ENCODE measurements around the gene SLC50A1. TPM values are rescaled to one million over a fixed set of nuclear protein-coding genes. Genes with fewer than 3 reads are reported as not detected.

Gene SLC50A1
- total RNA-seq, 1 experiment from 2014 or later, result 39.0 TPM

DNA sequence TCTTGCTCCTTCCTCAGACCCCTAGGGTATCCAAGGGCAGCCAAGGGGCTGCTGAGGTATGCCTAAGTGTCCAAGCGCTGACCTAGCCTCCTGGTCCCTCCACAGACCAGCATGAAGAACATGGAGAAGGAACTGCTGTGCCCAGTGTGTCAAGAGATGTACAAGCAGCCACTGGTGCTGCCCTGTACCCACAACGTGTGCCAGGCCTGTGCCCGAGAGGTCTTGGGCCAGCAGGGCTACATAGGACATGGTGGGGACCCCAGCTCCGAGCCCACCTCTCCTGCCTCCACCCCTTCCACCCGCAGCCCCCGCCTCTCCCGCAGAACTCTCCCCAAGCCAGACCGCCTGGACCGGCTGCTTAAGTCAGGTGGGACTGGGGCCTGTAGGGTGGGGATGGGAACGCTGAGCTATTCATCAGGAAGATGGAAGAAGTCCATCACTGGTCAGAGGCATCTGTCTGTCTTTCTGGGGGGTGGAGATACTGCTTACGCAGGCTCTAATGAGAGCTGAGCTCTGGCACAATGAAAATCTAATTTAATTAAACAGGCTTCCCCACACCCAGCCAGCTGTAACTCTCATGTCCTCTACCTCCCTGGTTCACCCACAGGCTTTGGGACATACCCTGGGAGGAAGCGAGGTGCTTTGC, 39.8 kb downstream of the SLC50A1 start:
- CTCF ChIA-PET, result interaction anchor here (1.2 to 12.2 kb wide), 22 partner anchors 7 to 177 kb away, joined by 3 to 605 read pairs (median 16); partner anchors contain the start of genes ADAM15, EFNA1, EFNA3 and EFNA4
- TF ChIP-seq TP53 (CRISPR knock-in tag; IDR thresholded peaks at IDR 0.05), result 0 out of 2 replicates have a peak, but pooled peaks have one; percentile 33
- no peak for TF ChIP-seq SMAD4 (CRISPR knock-in tag; IDR thresholded peaks at IDR 0.05)
- no peak for TF ChIP-seq FOXK1 (CRISPR knock-in tag; IDR thresholded peaks at IDR 0.05)
- TF ChIP-seq ELF4 (CRISPR knock-in tag; IDR thresholded peaks at IDR 0.05; ENCODE audit: low read depth), result no peak
- POLR2A ChIA-PET, result interaction anchor here (1.0 to 5.2 kb wide), 4 partner anchors 19 to 47 kb away, joined by 3 to 83 read pairs (median 4); no protein-coding TSS in a partner anchor
- ATAC-seq (no peak), DNase-seq (ENCODE audit: low spot score) (no peak)
- Mint-ChIP-seq H3K4me1 (peaks cover 29% of the 10 kb centered on the region), H3K27me3 (ENCODE audit: low read depth) (no peaks in the 10 kb centered on the region), H3K4me3 (peak overlapping the region; percentile 94), H3K36me3 (peaks cover 32% of the 10 kb centered on the region), H3K27ac (no peak overlapping the region), H3K9me3 (no peaks in the 10 kb centered on the region)

GRCh38 chr1:155175927-155176371, 40.3 kb downstream of the SLC50A1 start:
- no peak overlapping the region for H3K27ac Mint-ChIP-seq

More at GRCh38 chr1:155175927-155176371, 40.3 kb downstream of the SLC50A1 start:
- ATAC-seq (no peak), DNase-seq (ENCODE audit: low spot score) (no peak)
- Mint-ChIP-seq H3K36me3 (peaks cover 31% of the 10 kb centered on the region), H3K27me3 (ENCODE audit: low read depth) (no peaks in the 10 kb centered on the region), H3K9me3 (no peaks in the 10 kb centered on the region), H3K4me3 (peak overlapping the region; percentile 44; the same call in 1 of the 2 replicates), H3K4me1 (peaks cover 29% of the 10 kb centered on the region)
- ChIA-PET CTCF (interaction anchor here (1.2 to 12.2 kb wide), 15 partner anchors 8 to 147 kb away, joined by 3 to 605 read pairs (median 37); partner anchors contain the start of genes ADAM15, EFNA4, MTX1 and THBS3), POLR2A (interaction anchor here (1.0 to 5.2 kb wide), 2 partner anchors 19 to 31 kb away, joined by 3 to 83 read pairs; no protein-coding TSS in a partner anchor)
- TF ChIP-seq CREM (CRISPR knock-in tag; IDR thresholded peaks at IDR 0.05), result no peak
- TF ChIP-seq ZSCAN18 (CRISPR knock-in tag; IDR thresholded peaks at IDR 0.05), result no peak
- TF ChIP-seq NFATC4 (CRISPR knock-in tag; IDR thresholded peaks at IDR 0.05), result no peak
- TF ChIP-seq, protein P1, sequence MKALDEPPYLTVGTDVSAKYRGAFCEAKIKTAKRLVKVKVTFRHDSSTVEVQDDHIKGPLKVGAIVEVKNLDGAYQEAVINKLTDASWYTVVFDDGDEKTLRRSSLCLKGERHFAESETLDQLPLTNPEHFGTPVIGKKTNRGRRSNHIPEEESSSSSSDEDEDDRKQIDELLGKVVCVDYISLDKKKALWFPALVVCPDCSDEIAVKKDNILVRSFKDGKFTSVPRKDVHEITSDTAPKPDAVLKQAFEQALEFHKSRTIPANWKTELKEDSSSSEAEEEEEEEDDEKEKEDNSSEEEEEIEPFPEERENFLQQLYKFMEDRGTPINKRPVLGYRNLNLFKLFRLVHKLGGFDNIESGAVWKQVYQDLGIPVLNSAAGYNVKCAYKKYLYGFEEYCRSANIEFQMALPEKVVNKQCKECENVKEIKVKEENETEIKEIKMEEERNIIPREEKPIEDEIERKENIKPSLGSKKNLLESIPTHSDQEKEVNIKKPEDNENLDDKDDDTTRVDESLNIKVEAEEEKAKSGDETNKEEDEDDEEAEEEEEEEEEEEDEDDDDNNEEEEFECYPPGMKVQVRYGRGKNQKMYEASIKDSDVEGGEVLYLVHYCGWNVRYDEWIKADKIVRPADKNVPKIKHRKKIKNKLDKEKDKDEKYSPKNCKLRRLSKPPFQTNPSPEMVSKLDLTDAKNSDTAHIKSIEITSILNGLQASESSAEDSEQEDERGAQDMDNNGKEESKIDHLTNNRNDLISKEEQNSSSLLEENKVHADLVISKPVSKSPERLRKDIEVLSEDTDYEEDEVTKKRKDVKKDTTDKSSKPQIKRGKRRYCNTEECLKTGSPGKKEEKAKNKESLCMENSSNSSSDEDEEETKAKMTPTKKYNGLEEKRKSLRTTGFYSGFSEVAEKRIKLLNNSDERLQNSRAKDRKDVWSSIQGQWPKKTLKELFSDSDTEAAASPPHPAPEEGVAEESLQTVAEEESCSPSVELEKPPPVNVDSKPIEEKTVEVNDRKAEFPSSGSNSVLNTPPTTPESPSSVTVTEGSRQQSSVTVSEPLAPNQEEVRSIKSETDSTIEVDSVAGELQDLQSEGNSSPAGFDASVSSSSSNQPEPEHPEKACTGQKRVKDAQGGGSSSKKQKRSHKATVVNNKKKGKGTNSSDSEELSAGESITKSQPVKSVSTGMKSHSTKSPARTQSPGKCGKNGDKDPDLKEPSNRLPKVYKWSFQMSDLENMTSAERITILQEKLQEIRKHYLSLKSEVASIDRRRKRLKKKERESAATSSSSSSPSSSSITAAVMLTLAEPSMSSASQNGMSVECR (CRISPR knock-in tag; IDR thresholded peaks at IDR 0.05; ENCODE audit: borderline replicate concordance), result no peak
- no peak for TF ChIP-seq TEAD1 (CRISPR knock-in tag; IDR thresholded peaks at IDR 0.05)
- no peak for TF ChIP-seq ZNF263 (CRISPR knock-in tag; IDR thresholded peaks at IDR 0.05; ENCODE audit: low read depth)
- TF ChIP-seq, protein P2, sequence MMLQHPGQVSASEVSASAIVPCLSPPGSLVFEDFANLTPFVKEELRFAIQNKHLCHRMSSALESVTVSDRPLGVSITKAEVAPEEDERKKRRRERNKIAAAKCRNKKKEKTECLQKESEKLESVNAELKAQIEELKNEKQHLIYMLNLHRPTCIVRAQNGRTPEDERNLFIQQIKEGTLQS (CRISPR knock-in tag; conservative IDR thresholded peaks at IDR 0.05), result no peak
- no peak for TF ChIP-seq MYBL2 (CRISPR knock-in tag; IDR thresholded peaks at IDR 0.05)
- TF ChIP-seq ZNF219 (CRISPR knock-in tag; IDR thresholded peaks at IDR 0.05; ENCODE audit: borderline replicate concordance), result no peak
- TF ChIP-seq IRF1 (CRISPR knock-in tag; IDR thresholded peaks at IDR 0.05), result no peak
- TF ChIP-seq ZNF532 (CRISPR knock-in tag; IDR thresholded peaks at IDR 0.05; ENCODE audit: borderline replicate concordance), result no peak

Measured in WTC11 (cell line).